Left lung (tissue), 10 donors: ENCODE measurements around the gene DIAPH2. TPM values are rescaled to one million over a fixed set of nuclear protein-coding genes. Genes with fewer than 3 reads are reported as not detected.
A peak's percentile ranks its signal among the peaks of the same experiment; 100 is the strongest.

Experiments used
- ATAC-seq: fragments of 200-7000 bp; cut with Tn5 transposase; one replicate; pipeline ENCODE4 v1.9.1; 2020; ENCODE audit warnings: moderate library complexity
- DNase-seq, 4 donors: peaks; one replicate each; pipeline ENCODE4 v3.0.0-alpha.2; 2013 to 2020
- H3K27ac ChIP-seq, 2 donors: fragments of 200-600 bp; sonication (generic) in 1 of 2; one replicate each; pipeline versions ENCODE4 v1.5.0 to v1.8.0; 2020 to 2021
- H3K27me3 ChIP-seq, 2 donors: fragments of 200-600 bp; sonication (generic) in 1 of 2; one replicate each; pipeline versions ENCODE4 v1.5.0 to v1.8.0; 2020 to 2021
- H3K36me3 ChIP-seq, 2 donors: fragments of 200-600 bp; sonication (generic) in 1 of 2; one replicate each; pipeline versions ENCODE4 v1.5.0 to v1.8.0; 2020 to 2021
- H3K4me1 ChIP-seq, 2 donors: fragments of 200-600 bp; one replicate each; pipeline ENCODE4 v1.8.0; 2021
- H3K4me3 ChIP-seq, 2 donors: fragments of 200-600 bp; sonication (generic) in 1 of 2; one replicate each; pipeline versions ENCODE4 v1.5.0 to v1.8.0; 2020 to 2021; ENCODE audit warnings: mild to moderate bottlenecking in 1 of 2
- H3K9me3 ChIP-seq, 2 donors: fragments of 200-600 bp; sonication (generic) in 1 of 2; one replicate each; pipeline versions ENCODE4 v1.5.0 to v1.8.0; 2020 to 2021
- intact Hi-C, 2 donors: fragments of 100-400 bp; cut with DNase I; formaldehyde crosslinking; loops; one replicate each; pipeline versions ENCODE4 v1.11.2 to v1.14.2; 2022
- polyA plus RNA-seq, 6 donors: library from polyadenylated mRNA; unstranded; fragments of 120-200 nt; gene quantifications; one replicate each; pipeline ENCODE4 v1.2.1, GENCODE V29; 2013; ENCODE audit not compliant: insufficient read length in 6 of 6
- total RNA-seq, 2 donors: library from RNA; stranded (reverse); fragmentation: NEBNext Ultra II Directional; extraction: Animal tissue kit (Norgen Biotek cat#: 25700); gene quantifications; one replicate each; pipeline ENCODE4 v1.2.1, GENCODE V29; 2021
- TF ChIP-seq, protein P1 (sequence below), 2 donors: fragments of 200-600 bp; sonication (generic) in 1 of 2; IDR thresholded peaks; one replicate each; pipeline versions ENCODE4 v1.5.0 to v1.8.0; 2021; ENCODE audit warnings: antibody characterized with exemption in 2 of 2
- donor health status: DM: no; HTN: yes; CAD: no.
- donor health status: DM: no; HTN: no; CAD: no.

Gene DIAPH2
- total and polyA plus RNA-seq, 8 donors: 14.6 to 34.1 (median 16.4) TPM

DNA sequence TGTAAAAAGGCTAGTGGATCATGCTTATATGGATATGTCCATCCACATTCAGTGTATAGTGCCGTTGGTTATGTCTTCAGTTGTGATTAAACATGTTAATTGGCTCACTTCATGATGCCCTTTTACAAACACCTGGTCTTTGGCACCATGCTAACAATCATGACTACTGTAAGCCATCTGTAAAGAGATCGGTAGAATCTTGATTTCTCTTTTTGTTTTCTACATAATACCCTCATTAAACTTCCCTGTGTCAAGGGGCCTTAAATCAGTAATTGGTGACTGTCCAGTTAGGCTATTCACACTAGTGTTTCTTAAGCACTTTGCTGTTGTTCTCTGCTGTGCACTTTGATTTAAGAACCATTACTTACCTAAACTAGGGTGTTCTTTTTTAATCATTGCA is 674.3 kb downstream of the DIAPH2 start:
- ATAC-seq: no peak
- H3K9me3 ChIP-seq: no peaks in the 10 kb centered on the region

DNA sequence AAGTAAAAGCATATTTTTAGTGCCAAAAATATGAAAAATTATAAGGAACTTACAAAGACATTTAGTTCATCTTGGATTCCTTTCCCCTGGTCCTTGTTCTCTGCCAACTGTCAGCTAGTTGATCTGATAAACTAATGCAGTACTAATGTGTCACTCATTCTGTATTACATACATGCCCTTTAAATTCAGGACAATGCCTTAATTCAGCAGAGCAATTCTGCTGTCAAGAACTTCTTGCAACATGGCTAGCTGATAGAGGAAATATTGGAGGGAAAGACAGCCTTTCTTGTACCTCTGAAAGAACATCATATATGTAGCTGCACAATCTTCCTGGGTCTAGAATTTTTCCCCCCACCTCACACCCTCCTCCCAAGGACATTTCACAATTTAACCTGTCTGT is 679.2 kb downstream of the DIAPH2 start:
- Histone ChIP-seq H3K4me1 (peaks cover 0 to 7% of the 10 kb centered on the region in 2 donors), H3K27me3 (no peaks in the 10 kb centered on the region), H3K27ac (no peak overlapping the region), H3K9me3 (no peaks in the 10 kb centered on the region), H3K36me3 (no peaks in the 10 kb centered on the region), H3K4me3 (no peak overlapping the region)
- no peak for ATAC-seq
- no peak for DNase-seq
- intact Hi-C loops: no loop called here
- TF ChIP-seq, protein P1, sequence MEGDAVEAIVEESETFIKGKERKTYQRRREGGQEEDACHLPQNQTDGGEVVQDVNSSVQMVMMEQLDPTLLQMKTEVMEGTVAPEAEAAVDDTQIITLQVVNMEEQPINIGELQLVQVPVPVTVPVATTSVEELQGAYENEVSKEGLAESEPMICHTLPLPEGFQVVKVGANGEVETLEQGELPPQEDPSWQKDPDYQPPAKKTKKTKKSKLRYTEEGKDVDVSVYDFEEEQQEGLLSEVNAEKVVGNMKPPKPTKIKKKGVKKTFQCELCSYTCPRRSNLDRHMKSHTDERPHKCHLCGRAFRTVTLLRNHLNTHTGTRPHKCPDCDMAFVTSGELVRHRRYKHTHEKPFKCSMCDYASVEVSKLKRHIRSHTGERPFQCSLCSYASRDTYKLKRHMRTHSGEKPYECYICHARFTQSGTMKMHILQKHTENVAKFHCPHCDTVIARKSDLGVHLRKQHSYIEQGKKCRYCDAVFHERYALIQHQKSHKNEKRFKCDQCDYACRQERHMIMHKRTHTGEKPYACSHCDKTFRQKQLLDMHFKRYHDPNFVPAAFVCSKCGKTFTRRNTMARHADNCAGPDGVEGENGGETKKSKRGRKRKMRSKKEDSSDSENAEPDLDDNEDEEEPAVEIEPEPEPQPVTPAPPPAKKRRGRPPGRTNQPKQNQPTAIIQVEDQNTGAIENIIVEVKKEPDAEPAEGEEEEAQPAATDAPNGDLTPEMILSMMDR (IDR thresholded peaks at IDR 0.05): no peak

More for the DNA sequence above, 674.3 kb downstream of the DIAPH2 start:
- H3K27me3 ChIP-seq: no peaks in the 10 kb centered on the region
- H3K36me3 ChIP-seq: no peaks in the 10 kb centered on the region
- no peaks in the 10 kb centered on the region for H3K4me1 ChIP-seq
- intact Hi-C loops: no loop called here
- TF ChIP-seq, protein P1 (IDR thresholded peaks at IDR 0.05): no peak
- DNase-seq: no peak
- no peak overlapping the region for H3K27ac ChIP-seq
- no peak overlapping the region for H3K4me3 ChIP-seq

DNA sequence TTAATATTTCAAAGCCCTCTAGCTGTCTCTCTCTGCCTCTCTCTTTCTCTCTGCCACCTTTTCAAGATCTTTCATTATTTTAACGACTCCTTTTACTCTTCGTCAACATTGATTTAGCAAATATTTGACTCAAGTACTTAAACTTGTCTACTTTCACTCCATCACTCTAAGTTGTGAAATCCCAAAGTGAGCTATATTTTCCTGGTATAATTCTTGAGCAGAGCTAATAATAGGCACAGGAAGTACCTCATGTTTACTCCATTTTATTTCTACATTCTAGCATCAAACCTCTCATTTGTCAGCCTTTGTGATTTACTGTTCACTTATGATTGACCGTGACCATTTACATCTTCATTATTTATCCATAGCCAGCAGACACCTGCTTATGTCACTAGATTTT is 681.6 kb downstream of the DIAPH2 start:
- H3K27ac ChIP-seq: peak overlapping the region in 1 of 2 donors; percentile 47
- H3K4me1 ChIP-seq: peaks cover 0 to 7% of the 10 kb centered on the region in 2 donors
- H3K4me3 ChIP-seq: no peak overlapping the region
- no peaks in the 10 kb centered on the region for H3K36me3 ChIP-seq
- TF ChIP-seq, protein P1 (IDR thresholded peaks at IDR 0.05): no peak
- DNase-seq (peak in 1 of 4 donors; percentile 18), ATAC-seq (peak; percentile 86)
- no peaks in the 10 kb centered on the region for H3K9me3 ChIP-seq
- intact Hi-C loops: no loop called here
- H3K27me3 ChIP-seq: no peaks in the 10 kb centered on the region

DNA sequence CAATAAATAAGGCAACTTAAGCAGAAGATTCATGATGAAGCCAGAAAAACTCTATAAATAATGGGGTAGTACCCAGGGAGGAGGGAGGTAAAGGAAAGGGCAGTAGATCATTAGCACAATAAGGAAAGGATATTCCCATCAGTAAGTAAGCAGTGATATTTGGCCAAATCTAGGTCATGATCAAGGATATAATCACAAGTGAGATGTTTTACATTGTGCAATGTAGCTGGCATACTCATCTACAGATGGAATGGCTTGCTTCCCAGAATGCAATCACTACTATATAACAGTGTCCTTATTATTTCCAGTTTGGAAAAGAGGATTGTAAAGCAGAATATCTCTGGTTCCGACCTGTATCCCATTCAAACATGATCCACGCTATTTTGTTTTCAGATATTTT is 682.5 kb downstream of the DIAPH2 start:
- TF ChIP-seq, protein P1 (IDR thresholded peaks at IDR 0.05): no peak
- Histone ChIP-seq H3K4me1 (peaks cover 0 to 7% of the 10 kb centered on the region in 2 donors), H3K4me3 (no peak overlapping the region), H3K9me3 (no peaks in the 10 kb centered on the region), H3K36me3 (no peaks in the 10 kb centered on the region), H3K27me3 (no peaks in the 10 kb centered on the region), H3K27ac (peak overlapping the region in 1 of 2 donors; percentile 47)
- intact Hi-C loops: no loop called here
- ATAC-seq (peak; percentile 54), DNase-seq (peak in 2 of 4 donors; percentile 33 to 38)

DNA sequence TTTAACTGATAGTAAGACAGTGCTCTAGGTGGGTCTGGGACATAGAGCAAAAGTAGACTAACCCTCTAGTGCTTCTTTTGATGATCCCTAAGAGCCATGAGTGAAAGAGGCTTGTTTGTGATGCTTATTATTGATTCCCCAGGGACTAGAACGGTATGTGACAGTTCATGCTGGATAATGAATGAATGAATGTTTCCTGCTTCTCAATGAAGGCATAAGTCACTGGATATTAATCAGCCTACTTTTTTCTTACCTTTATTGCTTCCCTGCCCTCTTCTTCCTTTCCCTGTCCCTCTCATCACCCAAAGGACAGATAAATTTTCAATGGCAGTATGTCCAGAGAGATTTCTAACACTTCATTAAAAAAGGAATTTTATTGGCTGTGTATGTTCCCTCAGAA is 685.3 kb downstream of the DIAPH2 start:
- intact Hi-C loops: no loop called here
- DNase-seq (no peak), ATAC-seq (no peak)
- H3K27ac ChIP-seq: no peak overlapping the region
- H3K9me3 ChIP-seq: no peaks in the 10 kb centered on the region
- peaks cover 0 to 7% of the 10 kb centered on the region in 2 donors for H3K4me1 ChIP-seq
- H3K4me3 ChIP-seq: no peak overlapping the region
- no peaks in the 10 kb centered on the region for H3K27me3 ChIP-seq
- TF ChIP-seq, protein P1 (IDR thresholded peaks at IDR 0.05): no peak
- H3K36me3 ChIP-seq: no peaks in the 10 kb centered on the region
